H7 (cell line): ENCODE measurements around the gene AIFM2. TPM values are rescaled to one million over a fixed set of nuclear protein-coding genes. Genes with fewer than 3 reads are reported as not detected.
"Not testable (repeated sequence)": the region's sequence is repeated elsewhere in the genome, so short reads cannot be mapped to it uniquely, and the experiment has no call there.

Experiments
- DNase-seq: peaks from one replicate; pipeline ENCODE4 v3.0.0; 2012
- H3K27me3 ChIP-seq: 2 replicates; pipeline ENCODE4 v1.6.0; 2011; ENCODE audit warnings: mild to moderate bottlenecking, low read length; ENCODE audit not compliant: control insufficient read depth, insufficient read depth
- H3K36me3 ChIP-seq: replicated peaks from 2 replicates; pipeline ENCODE4 v1.5.1; 2011; ENCODE audit warnings: low read length; ENCODE audit not compliant: control insufficient read depth, insufficient read depth
- H3K4me3 ChIP-seq: 2 replicates; pipeline ENCODE4 v1.5.1; 2011; ENCODE audit warnings: low read depth, mild to moderate bottlenecking, control low read depth, low read length, moderate library complexity; ENCODE audit not compliant: insufficient read depth
- total RNA-seq: library from RNA; depleted of rRNA; stranded (reverse); fragments of >200 nt; shearing (Covaris generic); gene quantifications from 2 replicates; pipeline ENCODE4 v1.2.3, GENCODE V29; 2014

The AIFM2 gene
- total RNA-seq, 1 experiment from 2014 or later = 5.1 TPM

DNA sequence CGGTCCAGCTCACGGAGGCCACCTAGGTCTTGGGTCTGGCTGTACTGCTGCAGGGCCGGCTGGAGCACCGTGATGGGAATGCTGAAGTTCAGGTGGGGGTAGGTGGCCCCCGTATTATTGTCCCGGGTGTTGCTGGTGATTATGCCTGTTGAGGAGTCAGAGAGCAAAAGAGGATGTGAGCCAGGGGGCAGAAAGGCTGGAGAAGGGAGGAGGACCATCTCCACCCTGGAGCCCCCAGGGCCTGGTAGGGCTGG is 7.3 kb upstream of the AIFM2 start:
- DNase-seq = peak; percentile 35
- H3K4me3 ChIP-seq = no peak overlapping the region
- H3K36me3 ChIP-seq = no peaks in the 10 kb centered on the region
- H3K27me3 ChIP-seq = peaks cover under 1% of the 10 kb centered on the region; the same call in 1 of the 2 replicates

DNA sequence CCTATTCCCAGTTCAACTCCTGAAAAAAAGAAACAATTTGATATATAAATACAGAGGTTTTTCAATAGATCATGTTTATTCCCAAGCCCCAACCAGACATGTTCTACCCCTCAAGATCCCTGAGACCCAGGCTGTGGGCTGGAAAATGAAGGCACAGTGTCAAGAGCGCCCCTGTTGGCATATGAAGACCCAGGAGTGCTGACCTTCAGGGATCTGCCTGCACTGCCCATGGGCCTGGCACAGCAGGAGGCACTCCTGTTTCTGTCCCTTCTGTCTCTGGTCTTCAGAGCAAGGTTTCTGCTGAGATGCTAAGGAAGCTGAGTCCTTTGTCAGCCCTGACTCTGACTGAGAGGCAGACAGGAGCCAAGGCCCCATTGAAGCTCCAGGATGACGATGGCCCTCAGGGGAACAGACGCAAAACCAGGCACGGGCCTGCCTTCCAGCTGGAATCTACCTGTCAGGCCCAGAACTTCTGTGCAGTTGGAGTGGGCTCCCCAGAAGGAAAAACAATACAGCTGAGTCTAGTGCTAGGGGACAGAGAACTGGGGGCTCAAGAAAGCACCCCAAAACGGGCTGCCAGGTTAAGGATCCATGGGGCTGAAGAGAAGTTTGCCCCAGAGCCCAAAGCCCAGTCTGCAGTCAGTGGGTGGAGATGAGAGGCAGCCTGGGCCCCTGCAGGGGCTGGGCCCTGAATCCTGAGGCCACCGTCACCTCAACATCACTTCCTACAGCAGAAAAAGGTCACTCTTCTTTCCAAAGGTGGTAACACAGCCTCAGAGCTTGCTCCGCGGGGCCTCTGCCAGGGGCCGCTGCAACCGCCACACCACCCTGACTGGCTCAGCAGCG is 6.7 kb upstream of the AIFM2 start:
- Histone ChIP-seq H3K4me3 (no peak overlapping the region), H3K36me3 (no peaks in the 10 kb centered on the region), H3K27me3 (no peaks in the 10 kb centered on the region)
- peak; percentile 57 for DNase-seq

- no peak overlapping the region for H3K4me3 ChIP-seq
- no peaks in the 10 kb centered on the region; the same call in 1 of the 2 replicates for H3K27me3 ChIP-seq
- H3K36me3 ChIP-seq = no peaks in the 10 kb centered on the region
- DNase-seq = no peak
These were observed 5.6 kb upstream of the AIFM2 start for GRCh38 chr10:70137927-70138883.

DNA sequence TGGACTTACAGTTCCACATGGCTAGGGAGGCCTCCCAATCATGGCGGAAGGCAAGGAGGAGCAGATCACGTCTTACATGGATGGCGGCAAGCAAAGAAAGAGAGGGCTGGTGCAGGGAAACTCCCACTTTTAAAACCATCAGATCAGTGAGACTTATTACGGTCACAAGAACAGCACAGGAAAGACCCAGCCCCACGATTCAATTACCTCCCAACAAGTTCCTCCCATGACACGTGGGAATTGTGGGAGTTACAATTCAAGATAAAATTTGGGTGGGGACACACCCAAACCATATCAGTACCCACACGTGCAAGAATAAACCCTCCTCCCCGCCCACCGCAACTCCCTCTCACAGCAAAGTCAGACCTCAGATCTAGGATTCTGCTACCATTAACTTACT is 4.5 kb upstream of the AIFM2 start:
- Histone ChIP-seq H3K27me3 (peaks cover 6% of the 10 kb centered on the region), H3K36me3 (no peaks in the 10 kb centered on the region), H3K4me3 (no peak overlapping the region)
- DNase-seq = no peak

DNA sequence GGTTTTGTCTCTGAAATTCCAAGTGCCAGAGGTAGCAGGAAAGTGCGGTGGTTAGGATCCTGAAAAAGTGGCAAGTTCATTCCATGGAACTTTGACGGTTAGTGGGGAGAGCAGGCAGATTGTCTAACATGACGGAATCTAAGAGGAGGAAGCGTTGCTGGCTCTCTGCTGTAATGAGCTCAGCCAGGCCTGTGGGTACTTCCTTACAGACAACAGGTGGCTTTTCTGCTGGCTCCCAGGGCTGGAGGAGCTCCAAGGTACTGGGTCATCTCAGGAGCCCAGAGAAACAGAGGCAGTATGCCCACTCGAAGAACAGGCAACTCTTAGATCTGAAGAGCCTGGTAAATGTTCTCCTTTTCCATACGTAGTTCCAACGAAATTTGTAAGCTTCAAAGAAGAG is 3.1 kb upstream of the AIFM2 start:
- Histone ChIP-seq H3K27me3 (peaks cover 9% of the 10 kb centered on the region), H3K36me3 (no peaks in the 10 kb centered on the region), H3K4me3 (no peak overlapping the region)
- no peak for DNase-seq

- DNase-seq = peak; percentile 7
- no peaks in the 10 kb centered on the region for H3K36me3 ChIP-seq
- no peak overlapping the region for H3K4me3 ChIP-seq
- H3K27me3 ChIP-seq = peaks cover 9% of the 10 kb centered on the region
These were observed 2.4 kb upstream of the AIFM2 start for GRCh38 chr10:70135046-70135445.

DNA sequence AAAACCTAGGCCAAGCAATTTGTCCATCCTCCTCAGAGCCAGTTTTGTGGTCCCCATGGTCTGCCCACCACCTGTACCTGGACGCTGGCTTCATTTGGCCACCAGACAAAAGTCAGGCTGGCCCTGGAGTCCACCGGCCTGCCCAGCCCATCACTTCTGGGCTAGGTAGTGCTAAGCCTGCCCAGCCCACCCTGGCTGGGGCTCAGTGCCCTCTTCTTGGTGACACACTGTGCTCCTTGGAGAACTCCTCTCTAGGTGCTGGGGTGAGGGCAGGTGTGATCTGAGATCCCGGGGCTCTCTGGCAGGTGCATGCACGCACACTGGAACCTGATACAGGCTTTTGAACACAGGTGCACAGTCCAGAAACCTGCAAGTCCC is 1.1 kb downstream of the AIFM2 start:
- no peak for DNase-seq
- no peaks in the 10 kb centered on the region for H3K36me3 ChIP-seq
- peaks cover 9% of the 10 kb centered on the region for H3K27me3 ChIP-seq
- H3K4me3 ChIP-seq = no peak overlapping the region

DNA sequence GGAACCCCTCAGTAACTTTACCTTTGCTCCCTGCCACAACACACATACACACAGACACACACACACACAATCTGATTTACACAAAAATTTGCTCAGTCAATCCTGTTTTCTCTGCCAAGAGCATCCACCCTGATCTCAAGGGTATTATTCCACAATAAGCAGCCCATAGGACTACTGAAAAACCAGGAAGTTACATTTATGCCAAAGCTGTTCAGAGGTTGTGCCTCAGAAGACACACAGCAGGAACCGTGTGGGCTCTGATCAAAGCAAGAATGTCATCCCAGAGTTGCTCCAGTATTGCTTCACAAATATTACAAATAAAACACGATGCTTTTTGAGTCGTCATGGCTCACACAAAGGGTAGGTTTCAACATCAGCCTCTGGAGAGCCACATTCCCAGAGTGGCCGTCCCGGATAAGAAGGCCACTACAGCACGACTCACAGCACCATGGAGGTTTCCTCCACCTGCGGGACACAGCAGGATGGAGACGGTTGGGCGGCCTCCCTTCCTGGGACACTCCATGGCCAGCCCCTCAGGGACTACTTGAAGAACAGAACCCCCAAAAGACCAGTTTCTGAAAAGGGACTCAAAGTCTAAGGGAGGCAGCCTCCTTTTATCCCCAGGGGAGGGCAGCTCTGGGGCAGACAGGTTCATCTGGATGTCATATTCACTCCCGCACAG is 1.6 kb downstream of the AIFM2 start:
- peak; percentile 26 for DNase-seq
- peaks cover 9% of the 10 kb centered on the region for H3K27me3 ChIP-seq
- no peak overlapping the region for H3K4me3 ChIP-seq

DNA sequence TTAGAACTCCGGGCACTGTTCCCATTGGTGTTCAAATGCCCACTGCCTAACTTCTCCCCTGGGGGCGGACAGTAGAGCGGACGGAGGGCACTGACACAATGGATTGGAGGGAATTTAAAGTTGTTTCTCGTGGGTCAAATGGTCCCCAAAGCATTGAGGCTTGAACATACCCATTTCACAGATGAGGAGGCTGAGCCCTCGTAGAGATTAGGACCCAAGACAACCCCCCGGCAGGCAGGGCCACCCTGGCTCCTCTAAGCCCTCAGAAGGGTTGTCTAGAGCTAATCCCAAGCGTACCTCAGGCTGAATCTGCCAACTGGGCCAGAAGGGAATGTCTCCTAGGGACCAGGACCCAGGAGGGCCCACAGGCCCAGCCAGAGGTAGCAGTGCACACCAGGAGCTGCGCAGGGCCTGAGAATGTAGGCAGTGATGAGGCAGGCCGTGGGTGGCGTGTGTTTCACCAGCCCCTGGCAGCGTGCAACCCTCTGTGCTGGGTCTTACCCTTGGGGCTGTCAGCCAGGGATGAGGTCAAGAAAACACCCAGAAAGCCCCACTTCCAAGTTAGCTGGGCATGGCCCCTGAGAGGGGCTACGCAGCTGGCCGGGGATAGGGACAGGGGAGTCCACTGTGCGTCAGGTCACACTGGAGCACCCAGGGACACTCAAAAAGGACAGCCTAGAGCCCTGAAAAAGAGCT is 5.8 kb downstream of the AIFM2 start:
- Histone ChIP-seq H3K4me3 (no peak overlapping the region), H3K27me3 (peaks cover 2% of the 10 kb centered on the region), H3K36me3 (no peaks in the 10 kb centered on the region)
- DNase-seq = peak; percentile 16

More for the DNA sequence above, 1.6 kb downstream of the AIFM2 start:
- H3K36me3 ChIP-seq = no peaks in the 10 kb centered on the region

- Histone ChIP-seq H3K36me3 (no peaks in the 10 kb centered on the region), H3K4me3 (no peak overlapping the region), H3K27me3 (no peaks in the 10 kb centered on the region; the same call in 1 of the 2 replicates)
- peak; percentile 41 for DNase-seq
These were observed 6.6 kb downstream of the AIFM2 start for GRCh38 chr10:70125918-70126552.

GRCh38 chr10:70124918-70125317 is 7.7 kb downstream of the AIFM2 start:
- H3K4me3 ChIP-seq = no peak overlapping the region
- no peak for DNase-seq
- no peaks in the 10 kb centered on the region for H3K27me3 ChIP-seq
- no peaks in the 10 kb centered on the region; the same call in 1 of the 2 replicates for H3K36me3 ChIP-seq

DNA sequence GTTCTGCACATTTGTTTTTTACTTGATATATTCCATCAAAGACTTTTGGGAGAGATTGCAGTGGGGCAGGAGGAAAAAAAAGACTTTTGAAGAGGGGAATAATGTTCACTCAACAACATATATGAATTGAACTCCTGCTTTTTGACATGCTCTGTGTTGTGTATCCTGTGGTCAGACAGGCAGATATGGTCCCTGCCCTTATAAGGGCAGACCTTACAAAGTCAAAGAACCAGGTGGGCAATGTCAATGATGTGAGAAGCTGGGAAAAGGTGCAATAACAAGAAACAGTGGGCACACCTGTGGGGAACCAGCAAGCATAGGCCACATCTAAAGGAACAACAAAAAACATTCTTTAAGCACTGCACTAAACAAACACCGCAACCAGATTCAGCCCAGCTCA is 8.2 kb downstream of the AIFM2 start:
- no peak overlapping the region for H3K4me3 ChIP-seq
- no peak for DNase-seq
- no peaks in the 10 kb centered on the region for H3K27me3 ChIP-seq
- H3K36me3 ChIP-seq = no peaks in the 10 kb centered on the region; the same call in 1 of the 2 replicates

DNA sequence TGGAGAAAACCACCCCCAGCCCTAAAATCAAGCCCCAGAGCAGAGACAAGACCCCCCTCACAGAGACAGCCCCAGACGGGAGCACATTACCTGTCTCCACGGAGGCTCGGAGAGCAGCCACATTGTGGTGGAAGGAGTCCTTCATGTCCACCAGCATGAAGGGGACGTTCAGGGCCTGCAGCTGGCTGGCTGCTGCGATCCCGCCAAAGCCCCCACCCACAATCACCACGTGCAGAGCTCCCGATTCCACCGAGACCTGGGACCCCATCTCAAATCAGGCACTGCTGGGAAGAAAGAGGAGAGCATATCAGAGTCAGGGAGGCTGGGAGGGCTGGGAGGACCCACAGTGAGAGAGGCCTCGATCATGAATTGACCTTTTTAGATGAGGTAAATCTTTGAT is 8.8 kb downstream of the AIFM2 start:
- Histone ChIP-seq H3K4me3 (no peak overlapping the region), H3K27me3 (no peaks in the 10 kb centered on the region), H3K36me3 (no peaks in the 10 kb centered on the region; the same call in 1 of the 2 replicates)
- DNase-seq = no peak

DNA sequence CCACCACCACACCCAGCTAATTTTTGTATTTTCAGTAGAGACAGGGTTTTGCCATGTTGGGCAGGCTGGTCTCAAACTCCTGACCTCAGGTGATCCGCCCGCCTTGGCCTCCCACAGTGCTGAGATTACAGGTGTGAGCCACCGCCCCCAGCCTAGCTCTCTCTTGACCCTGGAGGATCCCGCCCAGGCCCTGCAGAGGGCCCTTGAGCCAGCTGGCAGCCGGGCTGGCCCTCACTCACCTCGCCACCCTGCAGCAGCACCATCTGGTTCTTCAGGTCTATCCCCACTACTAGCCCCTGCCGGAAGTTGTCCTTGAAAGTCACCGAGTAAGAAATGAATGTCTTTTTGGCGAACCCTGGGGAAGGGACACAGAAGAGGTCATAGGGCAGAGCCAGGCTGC is 9.5 kb downstream of the AIFM2 start:
- not testable (repeated sequence) for DNase-seq, H3K4me3 ChIP-seq, H3K36me3 ChIP-seq, H3K27me3 ChIP-seq
